HG02798 (cell line): ENCODE data around the gene AOAH.
"Not testable (repeated sequence)": the region's sequence is repeated elsewhere in the genome, so short reads cannot be mapped to it uniquely, and the experiment has no call there.

ENCODE experiments used
- ATAC-seq: cut with Tn5 transposase; IDR thresholded peaks from one replicate; pipeline ENCODE4 v1.9.1; 2021; ENCODE audit warnings: mild to moderate bottlenecking; ENCODE audit not compliant: unreplicated experiment, poor library complexity

AOAH gene

GRCh38 chr7:36707465-36707864, 16.8 kb downstream of the AOAH start:
- ATAC-seq: no peak

GRCh38 chr7:36703860-36704259, 20.4 kb downstream of the AOAH start:
- ATAC-seq: not testable (repeated sequence)

GRCh38 chr7:36692456-36692855, 31.8 kb downstream of the AOAH start:
- peak; percentile 50 for ATAC-seq

GRCh38 chr7:36691983-36692382, 32.3 kb downstream of the AOAH start:
- no peak for ATAC-seq

GRCh38 chr7:36690514-36691187, 33.6 kb downstream of the AOAH start:
- no peak for ATAC-seq

- no peak for ATAC-seq
Measured at GRCh38 chr7:36690041-36690440, 34.3 kb downstream of the AOAH start.

GRCh38 chr7:36686499-36686898, 37.8 kb downstream of the AOAH start:
- no peak for ATAC-seq

GRCh38 chr7:36684954-36685353, 39.3 kb downstream of the AOAH start:
- no peak for ATAC-seq

GRCh38 chr7:36683695-36684357, 40.5 kb downstream of the AOAH start:
- ATAC-seq: no peak

GRCh38 chr7:36683111-36683510, 41.2 kb downstream of the AOAH start:
- ATAC-seq: no peak

- no peak for ATAC-seq
Measured at GRCh38 chr7:36682102-36682501, 42.2 kb downstream of the AOAH start.

GRCh38 chr7:36677769-36678437, 46.4 kb downstream of the AOAH start:
- ATAC-seq: peak; percentile 31

GRCh38 chr7:36673703-36674102, 50.6 kb downstream of the AOAH start:
- ATAC-seq: no peak

GRCh38 chr7:36671432-36671829, 52.9 kb downstream of the AOAH start:
- no peak for ATAC-seq

- ATAC-seq: peak; percentile 68
Measured at GRCh38 chr7:36670585-36671431, 53.5 kb downstream of the AOAH start.

- ATAC-seq: no peak
Measured at GRCh38 chr7:36668750-36669149, 55.5 kb downstream of the AOAH start.

GRCh38 chr7:36668080-36668479, 56.2 kb downstream of the AOAH start:
- ATAC-seq: no peak

- no peak for ATAC-seq
Measured at GRCh38 chr7:36667007-36667745, 57.1 kb downstream of the AOAH start.

GRCh38 chr7:36663481-36663880, 60.8 kb downstream of the AOAH start:
- no peak for ATAC-seq
